Adrenal gland (tissue), 12 donors: ENCODE results near the gene CDK13. TPM values are rescaled to one million over a fixed set of nuclear protein-coding genes. Genes with fewer than 3 reads are reported as not detected.

Source experiments
- DNase-seq, 7 donors: peaks; one replicate each; pipeline ENCODE4 v3.0.0-alpha.2; 2019 to 2020
- H3K27ac ChIP-seq, 5 donors: fragments of 200-600 bp; sonication (generic) in 4 of 5; 1 replicate in 3 of 5; 2 replicates in 2 of 5; pipeline versions ENCODE4 v1.5.1 to v1.8.0; 2016 to 2020; ENCODE audit warnings: mild to moderate bottlenecking in 1 of 5
- H3K27me3 ChIP-seq: fragments of 200-600 bp; 2 replicates; pipeline ENCODE4 v1.8.0; 2021
- H3K36me3 ChIP-seq, 2 donors: fragments of 200-600 bp; replicated peaks in 1 of 2; 1 replicate in 1 of 2; 2 replicates in 1 of 2; pipeline versions ENCODE4 v1.5.1 to v1.8.0; 2018 to 2022
- H3K4me1 ChIP-seq, 2 donors: fragments of 200-600 bp; replicated peaks in 1 of 2; 1 replicate in 1 of 2; 2 replicates in 1 of 2; pipeline versions ENCODE4 v1.5.1 to v1.8.0; 2018 to 2021
- H3K4me3 ChIP-seq, 4 donors: fragments of 200-600 bp; sonication (generic) in 3 of 4; one replicate each; pipeline ENCODE4 v1.5.1; 2016 to 2018
- H3K9me3 ChIP-seq, 3 donors: fragments of 200-600 bp; sonication (generic) in 1 of 3; replicated peaks in 1 of 3; 1 replicate in 2 of 3; 2 replicates in 1 of 3; pipeline versions ENCODE4 v1.5.1 to v1.8.0; 2016 to 2021
- POLR2A ChIP-seq, 2 donors: fragments of 450-650 bp; IDR thresholded peaks; one replicate each; pipeline ENCODE4 v1.6.1; 2017; ENCODE audit warnings: antibody characterized with exemption in 2 of 2, mild to moderate bottlenecking in 2 of 2, moderate library complexity in 1 of 2
- WGBS, 4 donors: extraction: QIAGEN DNeasy Blood & Tissue Kit in 2 of 4; methylation state at CpG; one replicate each; pipeline versions ENCODE4 v1.1.5 to v1.1.7; 2013 to 2017; 5-methylcytosine and 5-hydroxymethylcytosine counted together
- intact Hi-C, 2 donors: fragments of 100-400 bp; cut with DNase I; formaldehyde crosslinking; loops; one replicate each; pipeline versions ENCODE4 v1.14.1 to v1.15.0; 2022 to 2023
- polyA plus RNA-seq, 3 donors: library from polyadenylated mRNA; stranded (reverse); fragments of 200-250 nt in 2 of 3; fragments of 350-450 nt in 1 of 3; fragmentation: Illumina TruSeq in 1 of 3; extraction: RNeasy Lipid Tissue Mini Kit (QIAGEN cat#74804) in 1 of 3; gene quantifications; one replicate each; pipeline ENCODE4 v1.2.3, GENCODE V29; 2013 to 2014
- total RNA-seq, 9 donors: library from RNA; depleted of rRNA in 4 of 9; stranded (reverse); fragments of >200 nt in 4 of 9; fragments of 120-200 nt in 1 of 9; fragmentation: NEBNext Ultra II Directional in 1 of 9; extraction: Animal tissue kit (Norgen Biotek cat#: 25700) in 1 of 9; gene quantifications; one replicate each; pipeline versions ENCODE4 v1.1.0 to v1.2.4, GENCODE V29; 2013 to 2023
- TF ChIP-seq, protein P1 (sequence below), 6 experiments: fragments of 450-650 bp in 4 of 6; fragments of 200-600 bp in 2 of 6; sonication (generic) in 1 of 6; IDR thresholded peaks; 1 replicate in 5 of 6; 2 replicates in 1 of 6; pipeline versions ENCODE4 v1.5.1 to v1.8.0; 2016 to 2021; ENCODE audit warnings: antibody characterized with exemption in 6 of 6, mild to moderate bottlenecking in 2 of 6, moderate library complexity in 1 of 6
- donor health status: healthy with polysubstance abuse.
- donor health status: Bipolar disorder and iron deficiency.
- donor health status: DM: yes; HTN: yes; CAD: no.
- donor health status: DM: no; HTN: no; CAD: no.
- donor health status: DM: no; HTN: no; CAD: no.
- donor health status: DM: yes; HTN: yes; CAD: no.

Gene CDK13
- total and polyA plus RNA-seq, 12 donors = 21.2 to 77.7 (median 40.2) TPM

DNA sequence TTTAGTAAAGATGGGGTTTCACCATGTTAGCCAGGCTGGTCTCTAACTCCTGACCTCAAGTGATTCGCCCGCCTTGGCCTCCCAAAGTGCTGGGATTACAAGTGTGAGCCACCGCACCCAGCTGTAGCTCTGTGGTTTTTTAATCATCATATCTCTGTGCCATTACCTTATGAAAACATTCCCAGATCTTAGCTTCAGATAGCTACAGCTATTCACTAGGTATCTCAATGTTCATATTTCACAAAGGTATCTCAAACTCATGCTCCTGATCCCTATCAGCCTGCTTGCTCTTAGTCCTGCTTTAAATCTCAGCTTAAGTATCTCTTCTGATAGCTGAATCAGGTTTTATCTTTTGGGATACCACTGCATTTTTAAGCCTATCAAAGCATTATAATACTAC lies 74.8 kb downstream of the CDK13 start:
- Histone ChIP-seq H3K9me3 (no peaks in the 10 kb centered on the region), H3K36me3 (no peaks in the 10 kb centered on the region), H3K4me3 (no peak overlapping the region), H3K4me1 (no peaks in the 10 kb centered on the region), H3K27me3 (no peaks in the 10 kb centered on the region), H3K27ac (no peak overlapping the region)
- 97 to 99% (median 97%) methylated on average over 3 of the region's 3 CpGs for WGBS, 4 donors
- DNase-seq = no peak
- intact Hi-C loops = no loop called here
- no peak for TF ChIP-seq POLR2A (IDR thresholded peaks at IDR 0.05)
- TF ChIP-seq, protein P1, sequence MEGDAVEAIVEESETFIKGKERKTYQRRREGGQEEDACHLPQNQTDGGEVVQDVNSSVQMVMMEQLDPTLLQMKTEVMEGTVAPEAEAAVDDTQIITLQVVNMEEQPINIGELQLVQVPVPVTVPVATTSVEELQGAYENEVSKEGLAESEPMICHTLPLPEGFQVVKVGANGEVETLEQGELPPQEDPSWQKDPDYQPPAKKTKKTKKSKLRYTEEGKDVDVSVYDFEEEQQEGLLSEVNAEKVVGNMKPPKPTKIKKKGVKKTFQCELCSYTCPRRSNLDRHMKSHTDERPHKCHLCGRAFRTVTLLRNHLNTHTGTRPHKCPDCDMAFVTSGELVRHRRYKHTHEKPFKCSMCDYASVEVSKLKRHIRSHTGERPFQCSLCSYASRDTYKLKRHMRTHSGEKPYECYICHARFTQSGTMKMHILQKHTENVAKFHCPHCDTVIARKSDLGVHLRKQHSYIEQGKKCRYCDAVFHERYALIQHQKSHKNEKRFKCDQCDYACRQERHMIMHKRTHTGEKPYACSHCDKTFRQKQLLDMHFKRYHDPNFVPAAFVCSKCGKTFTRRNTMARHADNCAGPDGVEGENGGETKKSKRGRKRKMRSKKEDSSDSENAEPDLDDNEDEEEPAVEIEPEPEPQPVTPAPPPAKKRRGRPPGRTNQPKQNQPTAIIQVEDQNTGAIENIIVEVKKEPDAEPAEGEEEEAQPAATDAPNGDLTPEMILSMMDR (IDR thresholded peaks at IDR 0.05) = no peak

DNA sequence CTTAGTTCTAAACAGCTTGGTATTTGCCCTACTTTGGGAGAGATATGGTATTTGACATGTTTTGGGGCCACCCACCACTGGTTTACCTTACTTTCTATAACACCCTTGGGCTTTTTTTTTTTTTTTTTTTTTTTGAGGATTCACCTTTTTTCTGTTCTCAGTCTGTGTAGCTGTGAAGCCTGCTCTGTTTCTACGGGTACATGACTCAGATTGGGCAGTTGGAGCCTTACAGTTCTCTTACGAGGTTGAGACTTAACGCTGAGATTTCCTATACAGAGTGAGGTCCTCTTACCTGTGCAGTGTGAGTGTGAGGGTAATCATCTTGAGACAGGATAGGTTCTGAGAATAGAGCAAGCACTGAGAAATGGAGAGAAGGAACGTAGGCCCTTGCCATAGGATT lies 77.5 kb downstream of the CDK13 start:
- no peaks in the 10 kb centered on the region for H3K4me1 ChIP-seq
- no peak for DNase-seq
- no peak overlapping the region for H3K27ac ChIP-seq
- TF ChIP-seq POLR2A (IDR thresholded peaks at IDR 0.05) = no peak
- TF ChIP-seq, protein P1 (IDR thresholded peaks at IDR 0.05) = no peak
- H3K4me3 ChIP-seq = no peak overlapping the region
- 93 to 97% (median 95%) methylated on average over 4 of the region's 4 CpGs for WGBS, 4 donors
- intact Hi-C loops = no loop called here
- no peaks in the 10 kb centered on the region for H3K27me3 ChIP-seq
- no peaks in the 10 kb centered on the region for H3K36me3 ChIP-seq
- H3K9me3 ChIP-seq = no peaks in the 10 kb centered on the region

DNA sequence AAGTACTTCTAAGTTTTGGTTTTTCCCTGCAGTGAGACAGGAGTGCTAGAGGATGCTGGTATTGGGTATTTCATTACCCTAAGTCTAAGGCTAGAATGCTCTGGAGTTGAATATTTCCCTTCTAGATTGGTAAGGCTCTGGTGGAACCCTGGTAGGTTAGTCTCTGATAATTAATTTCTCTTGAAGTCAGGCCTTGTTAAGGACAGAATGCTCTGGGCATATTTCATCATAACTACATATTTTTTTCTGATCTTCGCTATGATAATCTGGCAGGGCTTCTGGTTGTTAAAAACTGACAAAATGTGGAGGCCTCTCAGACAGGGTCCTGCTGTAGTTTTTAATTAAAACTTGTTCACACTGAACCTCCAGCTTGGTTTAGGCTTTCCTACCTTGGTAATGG lies 83.8 kb downstream of the CDK13 start:
- no peak for DNase-seq
- Histone ChIP-seq H3K27me3 (no peaks in the 10 kb centered on the region), H3K36me3 (no peaks in the 10 kb centered on the region), H3K4me3 (no peak overlapping the region), H3K9me3 (no peaks in the 10 kb centered on the region), H3K27ac (no peak overlapping the region), H3K4me1 (peaks cover 5 to 11% of the 10 kb centered on the region in 2 donors)
- TF ChIP-seq, protein P1 (IDR thresholded peaks at IDR 0.05) = no peak
- intact Hi-C loops = no loop called here
- 37 to 50% (median 40%) methylated on average over 1 of the region's 1 CpG for WGBS, 4 donors

DNA sequence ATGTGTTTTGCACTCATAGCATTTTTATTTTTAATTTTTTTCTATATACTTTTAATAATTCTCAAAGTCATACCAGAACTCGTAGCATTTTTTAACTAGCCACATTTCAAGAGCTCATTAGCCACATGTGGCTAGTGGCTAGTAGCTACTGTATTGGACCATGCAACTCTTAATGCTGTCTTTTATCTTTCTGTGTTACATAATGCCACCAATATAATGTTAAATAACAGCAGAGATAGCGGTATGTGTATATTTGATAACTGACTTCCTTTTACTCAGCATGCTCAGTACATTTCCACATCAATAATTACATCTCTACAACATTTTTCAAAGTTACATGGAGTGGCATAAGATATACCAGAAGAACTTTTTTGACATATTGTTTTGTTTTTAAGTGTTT lies 91.4 kb downstream of the CDK13 start:
- H3K36me3 ChIP-seq = no peaks in the 10 kb centered on the region
- TF ChIP-seq, protein P1 (IDR thresholded peaks at IDR 0.05) = no peak
- TF ChIP-seq POLR2A (IDR thresholded peaks at IDR 0.05) = no peak
- intact Hi-C loops = no loop called here
- no peaks in the 10 kb centered on the region for H3K9me3 ChIP-seq
- no peaks in the 10 kb centered on the region for H3K4me1 ChIP-seq
- DNase-seq = no peak
- H3K4me3 ChIP-seq = no peak overlapping the region
- WGBS, 4 donors = 93 to 97% (median 95%) methylated on average over 2 of the region's 2 CpGs
- no peaks in the 10 kb centered on the region for H3K27me3 ChIP-seq
- H3K27ac ChIP-seq = no peak overlapping the region
